Left ventricle myocardium superior (tissue), 1 donor: ENCODE measurements around the gene SPAG9. TPM values are rescaled to one million over a fixed set of nuclear protein-coding genes. Genes with fewer than 3 reads are reported as not detected.
A peak's percentile ranks its signal among the peaks of the same experiment; 100 is the strongest.

ENCODE experiments used
- ATAC-seq: fragments of 200-7000 bp; cut with Tn5 transposase; one replicate; pipeline ENCODE4 v1.9.1; 2020; ENCODE audit warnings: mild to moderate bottlenecking, moderate library complexity
- DNase-seq: peaks from one replicate; pipeline ENCODE4 v3.0.0-alpha.2; 2020
- intact Hi-C: fragments of 100-400 bp; cut with micrococcal nuclease; formaldehyde crosslinking; loops from one replicate; pipeline ENCODE4 v1.11.0; 2022
- total RNA-seq: library from RNA; stranded (reverse); fragmentation: NEBNext Ultra II Directional; extraction: Animal tissue kit (Norgen Biotek cat#: 25700); gene quantifications from one replicate; pipeline ENCODE4 v1.2.1, GENCODE V29; 2021
- donor health status: DM: no; HTN: yes; CAD: no; lungs with severe emphysema.

SPAG9 gene
- total RNA-seq, 1 donor from 2014 or later = 42.8 TPM

- intact Hi-C loops = no loop called here
- no peak for DNase-seq
- ATAC-seq = peak; percentile 39
These were observed 148.1 kb downstream of the SPAG9 start for GRCh38 chr17:50972577-50972976.

- intact Hi-C loops = no loop called here
- ATAC-seq (no peak), DNase-seq (no peak)
These were observed 152.9 kb downstream of the SPAG9 start for GRCh38 chr17:50967795-50968194.

- intact Hi-C loops = no loop called here
- ATAC-seq = no peak
- DNase-seq = no peak
These were observed 154.5 kb downstream of the SPAG9 start for GRCh38 chr17:50966163-50966666.

- DNase-seq = no peak
- intact Hi-C loops = no loop called here
- ATAC-seq = no peak
These were observed 157.5 kb downstream of the SPAG9 start for GRCh38 chr17:50963139-50963538.

GRCh38 chr17:50961282-50962220 is 159.1 kb downstream of the SPAG9 start:
- DNase-seq = no peak
- ATAC-seq = no peak
- intact Hi-C loops = no loop called here

- DNase-seq (no peak), ATAC-seq (no peak)
- intact Hi-C loops = no loop called here
These were observed 161.3 kb downstream of the SPAG9 start for GRCh38 chr17:50959341-50959740.

- DNase-seq = no peak
- ATAC-seq = no peak
- intact Hi-C loops = no loop called here
These were observed 162.8 kb downstream of the SPAG9 start for GRCh38 chr17:50957600-50958575.

- intact Hi-C loops = no loop called here
- peak; percentile 74 for ATAC-seq
- DNase-seq = peak; percentile 77
These were observed 163.7 kb downstream of the SPAG9 start for GRCh38 chr17:50956750-50957523.

- DNase-seq (no peak), ATAC-seq (no peak)
- intact Hi-C loops = no loop called here
These were observed 164.3 kb downstream of the SPAG9 start for GRCh38 chr17:50956409-50956749.

GRCh38 chr17:50955667-50956120 is 165.0 kb downstream of the SPAG9 start:
- peak; percentile 11 for ATAC-seq

GRCh38 chr17:50955160-50955559 is 165.5 kb downstream of the SPAG9 start:
- intact Hi-C loops = no loop called here
- DNase-seq (no peak), ATAC-seq (no peak)

More at GRCh38 chr17:50955667-50956120, 165.0 kb downstream of the SPAG9 start:
- intact Hi-C loops = no loop called here
- no peak for DNase-seq

- DNase-seq = no peak
- ATAC-seq = no peak
- intact Hi-C loops = loop anchor here (5.0 kb wide), 1 partner anchor 102 kb away; no protein-coding TSS in a partner anchor
These were observed 166.0 kb downstream of the SPAG9 start for GRCh38 chr17:50954641-50955121.

- DNase-seq = peak; percentile 68
- ATAC-seq = peak; percentile 23
- intact Hi-C loops = loop anchor here (5.0 kb wide), 1 partner anchor 102 kb away; no protein-coding TSS in a partner anchor
These were observed 166.7 kb downstream of the SPAG9 start for GRCh38 chr17:50953831-50954601.

GRCh38 chr17:50953518-50953830 is 167.2 kb downstream of the SPAG9 start:
- intact Hi-C loops = loop anchor here (5.0 kb wide), 1 partner anchor 101 kb away; no protein-coding TSS in a partner anchor
- no peak for ATAC-seq
- no peak for DNase-seq

GRCh38 chr17:50952889-50953288 is 167.8 kb downstream of the SPAG9 start:
- DNase-seq = no peak
- intact Hi-C loops = loop anchor here (5.0 kb wide), 1 partner anchor 101 kb away; no protein-coding TSS in a partner anchor

GRCh38 chr17:50952013-50952412 is 168.7 kb downstream of the SPAG9 start:
- DNase-seq = peak; percentile 68
- peak; percentile 10 for ATAC-seq
- intact Hi-C loops = loop anchor here (5.0 kb wide), 1 partner anchor 100 kb away; no protein-coding TSS in a partner anchor

More at GRCh38 chr17:50952889-50953288, 167.8 kb downstream of the SPAG9 start:
- no peak for ATAC-seq

GRCh38 chr17:50949989-50950877 is 170.4 kb downstream of the SPAG9 start:
- intact Hi-C loops = loop anchor here (5.0 kb wide), 1 partner anchor 98 kb away; no protein-coding TSS in a partner anchor
- ATAC-seq = peak; percentile 79
- peak; percentile 86 for DNase-seq
